NCI-H2081 (cell line): Measurements from ENCODE around the gene KDSR.
"Not testable (repeated sequence)": the region's sequence is repeated elsewhere in the genome, so short reads cannot be mapped to it uniquely, and the experiment has no call there.

Experiments
- DNase-seq, 2 experiments: peaks; one replicate each; lab custom pipeline; 2025; lab: John Stamatoyannopoulos, UW

Gene KDSR

GRCh38 chr18:63365876-63366212 is 1.2 kb downstream of the KDSR start:
- no peak for DNase-seq

- DNase-seq: no peak
These were observed 3.1 kb downstream of the KDSR start for GRCh38 chr18:63363951-63364350.

GRCh38 chr18:63363420-63363819 is 3.6 kb downstream of the KDSR start:
- not testable (repeated sequence) for DNase-seq

GRCh38 chr18:63356272-63356896 is 10.6 kb downstream of the KDSR start:
- no peak for DNase-seq

- DNase-seq: no peak
These were observed 16.8 kb downstream of the KDSR start for GRCh38 chr18:63350230-63350629.

GRCh38 chr18:63348508-63349136 is 18.4 kb downstream of the KDSR start:
- no peak for DNase-seq

- no peak for DNase-seq
These were observed 20.4 kb downstream of the KDSR start for GRCh38 chr18:63346480-63347183.

- no peak for DNase-seq
These were observed 21.0 kb downstream of the KDSR start for GRCh38 chr18:63346031-63346430.

- DNase-seq: no peak
These were observed 22.1 kb downstream of the KDSR start for GRCh38 chr18:63344918-63345317.

GRCh38 chr18:63344263-63344662 is 22.7 kb downstream of the KDSR start:
- DNase-seq: no peak

- DNase-seq: no peak
These were observed 24.8 kb downstream of the KDSR start for GRCh38 chr18:63342206-63342605.

GRCh38 chr18:63339920-63340484 is 27.0 kb downstream of the KDSR start:
- peak; percentile 38 to 49 for DNase-seq

GRCh38 chr18:63336366-63337099 is 30.5 kb downstream of the KDSR start:
- DNase-seq: no peak

- no peak for DNase-seq
These were observed 35.9 kb downstream of the KDSR start for GRCh38 chr18:63331105-63331504.

- no peak for DNase-seq
These were observed 37.4 kb downstream of the KDSR start for GRCh38 chr18:63329431-63330145.

- DNase-seq: no peak
These were observed 41.0 kb downstream of the KDSR start for GRCh38 chr18:63326011-63326410.

- DNase-seq: no peak
These were observed 41.8 kb downstream of the KDSR start for GRCh38 chr18:63325086-63325686.

GRCh38 chr18:63322908-63323634 is 43.9 kb downstream of the KDSR start:
- DNase-seq: peak; percentile 69 to 70

GRCh38 chr18:63322206-63322605 is 44.8 kb downstream of the KDSR start:
- DNase-seq: no peak

GRCh38 chr18:63321291-63321690 is 45.7 kb downstream of the KDSR start:
- DNase-seq: no peak

GRCh38 chr18:63320975-63321265 is 46.1 kb downstream of the KDSR start:
- DNase-seq: peak in 1 of 2 experiments; percentile 52
